Neuronal stem cell (in vitro differentiated cells): ENCODE results near the gene SLC31A1.
"Not testable (repeated sequence)": the region's sequence is repeated elsewhere in the genome, so short reads cannot be mapped to it uniquely, and the experiment has no call there.

Source experiments
- DNase-seq: peaks from one replicate; pipeline ENCODE4 v3.0.0-alpha.2; 2013; ENCODE audit warnings: low spot score
- H2AFZ ChIP-seq: one replicate; pipeline ENCODE4 v1.6.1; 2013; ENCODE audit warnings: mild to moderate bottlenecking, low read length, inconsistent platforms
- H2AK5ac ChIP-seq: 2 replicates; pipeline ENCODE4 v1.6.1; 2013; ENCODE audit warnings: low read depth, mild to moderate bottlenecking, inconsistent platforms, low read length, moderate library complexity, mixed read lengths
- H2BK120ac ChIP-seq: 2 replicates; pipeline ENCODE4 v1.6.1; 2013; ENCODE audit warnings: low read depth, mild to moderate bottlenecking, inconsistent platforms, low read length, moderate library complexity, mixed read lengths
- H2BK12ac ChIP-seq: one replicate; pipeline ENCODE4 v1.6.1; 2013; ENCODE audit warnings: low read length, inconsistent platforms
- H2BK15ac ChIP-seq: 2 replicates; pipeline ENCODE4 v1.6.1; 2013; ENCODE audit warnings: mild to moderate bottlenecking, low read length, inconsistent platforms, mixed read lengths
- H2BK5ac ChIP-seq: one replicate; pipeline ENCODE4 v1.6.1; 2013; ENCODE audit warnings: inconsistent platforms, mild to moderate bottlenecking, low read length, moderate library complexity
- H3K14ac ChIP-seq: one replicate; pipeline ENCODE4 v1.6.1; 2013; ENCODE audit warnings: low read length, inconsistent platforms
- H3K18ac ChIP-seq: 2 replicates; pipeline ENCODE4 v1.6.1; 2013; ENCODE audit warnings: low read length, inconsistent platforms
- H3K23ac ChIP-seq: 2 replicates; pipeline ENCODE4 v1.6.1; 2013; ENCODE audit warnings: low read depth, mild to moderate bottlenecking, mixed read lengths, low read length, inconsistent platforms; ENCODE audit not compliant: poor library complexity
- H3K27ac ChIP-seq: replicated peaks from 3 replicates; pipeline ENCODE4 v1.5.1; 2013; ENCODE audit warnings: low read length, inconsistent platforms
- H3K27me3 ChIP-seq, 3 experiments: 2 replicates each; pipeline ENCODE4 v1.6.1; 2013; ENCODE audit warnings: low read length in 3 of 3, mild to moderate bottlenecking in 2 of 3, inconsistent platforms in 1 of 3, low read depth in 1 of 3, mixed read lengths in 1 of 3, moderate library complexity in 1 of 3; ENCODE audit not compliant: control insufficient read depth in 3 of 3, insufficient read depth in 3 of 3
- H3K36me3 ChIP-seq, 2 donors: replicated peaks in 1 of 2; 2 replicates each; pipeline ENCODE4 v1.6.1; 2013; ENCODE audit warnings: low read length in 2 of 2; ENCODE audit not compliant: control insufficient read depth in 2 of 2, insufficient read depth in 2 of 2
- H3K4ac ChIP-seq: 2 replicates; pipeline ENCODE4 v1.6.1; 2013; ENCODE audit warnings: inconsistent platforms, mild to moderate bottlenecking, low read length, moderate library complexity
- H3K4me1 ChIP-seq, 2 donors: 1 replicate in 1 of 2; 2 replicates in 1 of 2; pipeline ENCODE4 v1.6.1; 2013; ENCODE audit warnings: low read length in 2 of 2, low read depth in 1 of 2; ENCODE audit not compliant: control insufficient read depth in 2 of 2, insufficient read depth in 1 of 2
- H3K4me2 ChIP-seq: one replicate; pipeline ENCODE4 v1.6.1; 2013; ENCODE audit warnings: mild to moderate bottlenecking, low read length, inconsistent platforms; ENCODE audit not compliant: insufficient read depth, poor library complexity, severe bottlenecking
- H3K4me3 ChIP-seq, 2 donors: 2 replicates each; pipeline ENCODE4 v1.5.1; 2013; ENCODE audit warnings: low read length in 2 of 2, mild to moderate bottlenecking in 2 of 2, inconsistent platforms in 1 of 2, moderate library complexity in 1 of 2
- H3K79me1 ChIP-seq: one replicate; pipeline ENCODE4 v1.6.1; 2013; ENCODE audit warnings: low read depth, mild to moderate bottlenecking, inconsistent platforms, low read length, moderate library complexity
- H3K9ac ChIP-seq: one replicate; pipeline ENCODE4 v1.6.1; 2013; ENCODE audit warnings: mild to moderate bottlenecking, low read depth, low read length, inconsistent platforms; ENCODE audit not compliant: poor library complexity
- H3K9me3 ChIP-seq, 2 donors: replicated peaks in 1 of 2; 2 replicates each; pipeline versions ENCODE3 to v1.6.1; 2013; ENCODE audit warnings: low read length in 2 of 2, mild to moderate bottlenecking in 2 of 2, inconsistent platforms in 1 of 2, low read depth in 1 of 2, mixed read lengths in 1 of 2, moderate library complexity in 1 of 2; ENCODE audit not compliant: control insufficient read depth in 2 of 2, insufficient read depth in 1 of 2
- H4K8ac ChIP-seq: one replicate; pipeline ENCODE4 v1.6.1; 2013; ENCODE audit warnings: low read depth, mild to moderate bottlenecking, inconsistent platforms, low read length, moderate library complexity
- H4K91ac ChIP-seq: one replicate; pipeline ENCODE4 v1.6.1; 2013; ENCODE audit warnings: low read length, low read depth, mild to moderate bottlenecking, inconsistent platforms; ENCODE audit not compliant: poor library complexity
- WGBS, 2 donors: extraction: QIAGEN DNeasy Blood & Tissue Kit; methylation state at CpG; one replicate each; pipeline ENCODE4 v1.1.7; 2013; ENCODE audit warnings: missing lambda C conversion rate in 2 of 2, mixed read lengths in 1 of 2; ENCODE audit not compliant: insufficient read length in 2 of 2, insufficient replicate concordance in 1 of 2; ENCODE audit errors: extremely low coverage in 2 of 2; 5-methylcytosine and 5-hydroxymethylcytosine counted together

Gene SLC31A1

DNA sequence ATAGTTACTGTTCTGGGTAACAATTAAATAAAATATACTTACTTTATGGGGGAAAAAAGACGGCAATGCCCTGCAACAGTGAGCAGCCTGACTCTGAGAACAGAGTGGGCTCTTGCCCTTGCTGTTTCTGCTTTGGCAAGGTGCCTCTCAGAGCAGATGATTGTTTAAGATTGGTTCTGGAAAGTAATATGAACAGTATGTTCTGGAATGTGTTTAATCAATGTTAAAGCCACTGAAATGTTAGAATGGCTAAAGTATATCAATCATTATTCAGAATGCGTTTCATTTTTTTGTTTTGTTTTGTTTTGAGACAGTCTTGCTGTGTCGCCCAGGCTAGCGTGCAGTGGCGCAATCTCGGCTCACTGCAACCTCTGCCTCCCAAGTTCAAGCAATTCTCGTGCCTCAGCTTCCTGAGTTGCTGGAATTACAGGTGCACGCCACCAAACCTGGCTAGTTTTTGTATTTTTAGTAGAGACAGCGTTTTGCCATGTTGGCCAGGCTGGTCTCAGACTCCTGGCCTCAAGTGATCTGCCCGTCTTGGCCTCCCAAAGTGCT, 14.4 kb downstream of the SLC31A1 start:
- not testable (repeated sequence) for H2BK12ac ChIP-seq, H3K27ac ChIP-seq, H2AK5ac ChIP-seq, H2BK120ac ChIP-seq, H3K9me3 ChIP-seq, H3K4me2 ChIP-seq, DNase-seq, H4K8ac ChIP-seq, H2BK15ac ChIP-seq, H3K79me1 ChIP-seq, H2AFZ ChIP-seq, H3K4me3 ChIP-seq, H3K4me1 ChIP-seq, H3K23ac ChIP-seq, H4K91ac ChIP-seq, H3K27me3 ChIP-seq, H3K18ac ChIP-seq, H3K36me3 ChIP-seq, H3K14ac ChIP-seq, H3K9ac ChIP-seq, H2BK5ac ChIP-seq, H3K4ac ChIP-seq
- WGBS, 2 donors = no CpG with 5 or more reads among the region's 10 CpGs

DNA sequence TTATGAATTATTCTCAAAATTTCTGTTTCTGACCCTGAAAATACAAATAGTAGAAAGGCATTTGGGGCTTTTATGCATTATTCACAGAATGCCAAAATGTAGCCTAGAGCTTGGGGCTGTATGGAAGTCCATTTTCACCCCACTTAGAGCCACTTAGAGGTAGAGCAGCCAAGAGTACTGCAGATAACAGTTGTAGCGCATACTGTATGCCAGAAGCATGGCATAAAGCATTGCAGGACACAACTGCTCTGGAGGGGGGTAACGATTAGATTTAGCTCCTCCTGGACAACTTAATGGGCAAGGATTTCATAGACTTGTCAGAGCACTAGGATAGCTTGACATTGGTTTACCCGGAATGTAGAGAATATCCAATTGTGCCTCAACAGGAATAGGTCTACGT, 15.7 kb downstream of the SLC31A1 start:
- no peak overlapping the region for H4K8ac ChIP-seq
- no peaks in the 10 kb centered on the region for H3K79me1 ChIP-seq
- H3K14ac ChIP-seq = no peak overlapping the region
- H3K27me3 ChIP-seq = no peaks in the 10 kb centered on the region
- H2BK12ac ChIP-seq = no peak overlapping the region
- no peak overlapping the region for H2AK5ac ChIP-seq
- H3K4me2 ChIP-seq = no peak overlapping the region
- no CpG with 5 or more reads among the region's 4 CpGs for WGBS, 2 donors
- no peak overlapping the region for H2BK5ac ChIP-seq
- H3K4me1 ChIP-seq = no peaks in the 10 kb centered on the region
- no peak overlapping the region for H3K27ac ChIP-seq
- no peak overlapping the region for H2BK120ac ChIP-seq
- DNase-seq = no peak
- no peaks in the 10 kb centered on the region for H3K9me3 ChIP-seq
- no peak overlapping the region for H3K9ac ChIP-seq
- no peak overlapping the region for H3K18ac ChIP-seq
- H4K91ac ChIP-seq = no peak overlapping the region
- H2BK15ac ChIP-seq = no peak overlapping the region
- H3K4ac ChIP-seq = no peak overlapping the region
- H3K36me3 ChIP-seq = no peaks in the 10 kb centered on the region
- H2AFZ ChIP-seq = no peak overlapping the region
- H3K23ac ChIP-seq = no peak overlapping the region
- no peak overlapping the region for H3K4me3 ChIP-seq

GRCh38 chr9:113238202-113238858, 17.0 kb downstream of the SLC31A1 start:
- no peak overlapping the region for H2BK120ac ChIP-seq
- no CpG with 5 or more reads among the region's 10 CpGs for WGBS, 2 donors

GRCh38 chr9:113238859-113239232, 17.5 kb downstream of the SLC31A1 start:
- H3K4ac ChIP-seq = no peak overlapping the region
- H3K18ac ChIP-seq = no peak overlapping the region
- H2AFZ ChIP-seq = no peak overlapping the region
- H3K4me2 ChIP-seq = no peak overlapping the region
- H3K27ac ChIP-seq = no peak overlapping the region
- no peaks in the 10 kb centered on the region for H3K9me3 ChIP-seq
- H2BK15ac ChIP-seq = no peak overlapping the region
- H2BK12ac ChIP-seq = no peak overlapping the region
- no peak overlapping the region for H3K4me3 ChIP-seq
- H3K27me3 ChIP-seq = no peaks in the 10 kb centered on the region
- H3K36me3 ChIP-seq = no peaks in the 10 kb centered on the region
- no peaks in the 10 kb centered on the region for H3K79me1 ChIP-seq
- H2BK120ac ChIP-seq = no peak overlapping the region
- no peak overlapping the region for H3K9ac ChIP-seq
- no peak overlapping the region for H3K23ac ChIP-seq
- H2BK5ac ChIP-seq = no peak overlapping the region
- H3K4me1 ChIP-seq = no peaks in the 10 kb centered on the region
- DNase-seq = no peak
- WGBS, 2 donors = no CpG with 5 or more reads among the region's 4 CpGs
- H3K14ac ChIP-seq = no peak overlapping the region
- H4K8ac ChIP-seq = no peak overlapping the region
- H2AK5ac ChIP-seq = no peak overlapping the region
- no peak overlapping the region for H4K91ac ChIP-seq

More at GRCh38 chr9:113238202-113238858, 17.0 kb downstream of the SLC31A1 start:
- Histone ChIP-seq H3K18ac (no peak overlapping the region), H3K23ac (no peak overlapping the region), H3K79me1 (no peaks in the 10 kb centered on the region), H4K91ac (no peak overlapping the region), H2BK12ac (no peak overlapping the region), H2BK15ac (no peak overlapping the region), H2AK5ac (no peak overlapping the region), H3K27me3 (no peaks in the 10 kb centered on the region), H3K4me2 (no peak overlapping the region), H3K4me3 (no peak overlapping the region), H2BK5ac (no peak overlapping the region), H3K9ac (no peak overlapping the region), H3K9me3 (no peaks in the 10 kb centered on the region), H3K4me1 (no peaks in the 10 kb centered on the region), H3K36me3 (no peaks in the 10 kb centered on the region), H3K4ac (no peak overlapping the region), H4K8ac (no peak overlapping the region), H2AFZ (no peak overlapping the region), H3K14ac (no peak overlapping the region), H3K27ac (no peak overlapping the region)
- DNase-seq = no peak
